ENCODE measurements around the gene SLC2A5.
A peak's percentile ranks its signal among the peaks of the same experiment; 100 is the strongest.
"Not testable (repeated sequence)": the region's sequence is repeated elsewhere in the genome, so short reads cannot be mapped to it uniquely, and the experiment has no call there.

The SLC2A5 gene, protein sequence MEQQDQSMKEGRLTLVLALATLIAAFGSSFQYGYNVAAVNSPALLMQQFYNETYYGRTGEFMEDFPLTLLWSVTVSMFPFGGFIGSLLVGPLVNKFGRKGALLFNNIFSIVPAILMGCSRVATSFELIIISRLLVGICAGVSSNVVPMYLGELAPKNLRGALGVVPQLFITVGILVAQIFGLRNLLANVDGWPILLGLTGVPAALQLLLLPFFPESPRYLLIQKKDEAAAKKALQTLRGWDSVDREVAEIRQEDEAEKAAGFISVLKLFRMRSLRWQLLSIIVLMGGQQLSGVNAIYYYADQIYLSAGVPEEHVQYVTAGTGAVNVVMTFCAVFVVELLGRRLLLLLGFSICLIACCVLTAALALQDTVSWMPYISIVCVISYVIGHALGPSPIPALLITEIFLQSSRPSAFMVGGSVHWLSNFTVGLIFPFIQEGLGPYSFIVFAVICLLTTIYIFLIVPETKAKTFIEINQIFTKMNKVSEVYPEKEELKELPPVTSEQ

DNA sequence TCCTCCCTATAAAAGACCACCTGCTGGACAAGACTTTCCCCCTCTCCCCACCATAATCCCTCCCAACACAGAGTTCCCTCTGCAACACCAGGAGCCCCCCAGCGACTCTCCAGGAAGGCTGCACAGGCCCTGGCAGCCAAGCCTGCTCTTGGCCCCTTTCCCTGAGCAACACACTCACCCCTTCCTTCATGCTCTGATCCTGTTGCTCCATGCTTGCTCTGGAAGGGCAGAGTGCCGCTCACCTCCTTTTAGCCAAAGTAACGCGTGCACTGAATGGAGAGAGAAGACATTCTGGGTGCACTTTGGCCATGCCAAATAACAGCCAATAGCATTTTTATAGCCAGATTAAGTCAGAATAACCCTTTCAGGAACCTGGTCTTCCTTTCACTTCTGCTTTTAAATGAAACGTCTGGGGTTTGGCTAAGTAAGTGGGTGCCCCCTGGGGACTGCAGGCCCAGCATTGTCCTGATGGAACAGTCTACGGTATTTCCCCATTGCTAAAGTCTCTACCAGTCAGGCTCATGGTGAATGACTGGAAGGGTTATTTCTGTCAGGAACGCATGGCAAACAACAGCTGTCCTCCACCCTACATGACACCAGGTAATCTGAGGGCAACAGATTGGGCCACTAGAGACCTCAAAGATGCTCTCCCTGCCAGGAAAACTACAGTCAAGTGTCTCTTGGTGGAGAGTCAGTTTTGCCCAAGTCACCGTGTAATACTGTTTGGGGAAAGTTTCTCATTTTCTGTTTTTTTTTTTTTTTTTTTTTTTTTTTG is at the start of gene SLC2A5:
Gene SLC2A5, minus strand, starts transcription at position 310 of the 775 bp plus-strand sequence. Its CDS starts 99 bp downstream, at position 211.
- peak; percentile 57 for DNase-seq

DNA sequence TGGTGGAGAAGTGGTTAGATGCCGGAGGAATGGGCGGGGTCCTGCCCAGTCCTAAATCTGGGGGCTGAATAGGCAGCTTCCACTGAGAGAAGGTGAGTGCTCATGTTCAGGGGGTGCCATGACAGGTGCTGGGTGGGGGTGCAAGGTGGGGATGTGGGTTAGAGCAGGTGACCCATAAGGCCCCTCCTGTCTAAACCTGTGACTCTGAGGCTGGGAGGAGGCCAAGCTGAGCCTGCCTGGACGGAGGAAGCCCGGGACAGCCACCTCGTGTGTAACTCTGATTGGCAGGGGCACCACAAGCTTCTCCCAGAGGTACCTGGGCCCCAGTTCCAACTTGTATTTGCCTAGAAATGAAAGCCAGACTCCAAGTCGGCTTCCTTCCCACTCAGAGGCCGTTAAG is 48.8 kb upstream of the SLC2A5 start:
- DNase-seq = no peak

DNA sequence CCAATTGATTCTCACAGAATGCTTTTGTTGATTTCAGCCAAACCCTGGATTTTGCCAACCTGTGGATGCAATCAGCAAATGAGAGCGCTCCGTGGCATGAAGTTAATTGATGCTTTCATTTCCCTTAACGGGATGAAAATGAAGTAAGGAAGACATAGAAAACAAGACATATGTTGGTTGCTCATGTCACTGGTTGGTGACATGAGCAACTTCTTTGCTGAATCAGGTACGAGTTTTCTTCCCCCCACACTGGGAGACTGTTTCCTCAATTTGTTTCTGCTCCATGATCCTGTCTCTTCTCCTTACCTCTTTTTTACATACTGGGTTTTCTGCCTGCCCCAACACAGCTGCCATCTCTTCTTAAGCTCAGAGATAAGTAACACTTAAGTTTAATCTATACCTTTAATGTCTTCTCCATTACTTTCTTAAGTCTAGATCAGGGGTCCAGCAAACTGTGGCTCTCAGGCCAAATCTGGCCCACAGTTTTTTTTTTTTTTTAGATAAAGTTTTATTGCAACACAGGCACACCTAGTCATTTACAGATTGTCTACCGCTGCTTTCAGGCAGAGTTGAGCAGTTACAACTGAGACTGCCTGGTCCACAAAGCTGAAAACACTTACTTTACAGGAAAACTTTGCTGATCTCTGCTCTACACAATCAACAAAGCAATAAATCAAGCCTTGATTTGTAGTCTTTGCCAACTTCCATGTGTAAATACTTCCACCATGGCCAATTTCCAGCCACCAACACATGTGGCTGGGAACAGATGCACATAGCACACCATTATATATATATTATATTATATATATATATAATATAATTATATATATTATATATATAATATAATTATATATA is 46.1 kb upstream of the SLC2A5 start:
- no peak for DNase-seq

DNA sequence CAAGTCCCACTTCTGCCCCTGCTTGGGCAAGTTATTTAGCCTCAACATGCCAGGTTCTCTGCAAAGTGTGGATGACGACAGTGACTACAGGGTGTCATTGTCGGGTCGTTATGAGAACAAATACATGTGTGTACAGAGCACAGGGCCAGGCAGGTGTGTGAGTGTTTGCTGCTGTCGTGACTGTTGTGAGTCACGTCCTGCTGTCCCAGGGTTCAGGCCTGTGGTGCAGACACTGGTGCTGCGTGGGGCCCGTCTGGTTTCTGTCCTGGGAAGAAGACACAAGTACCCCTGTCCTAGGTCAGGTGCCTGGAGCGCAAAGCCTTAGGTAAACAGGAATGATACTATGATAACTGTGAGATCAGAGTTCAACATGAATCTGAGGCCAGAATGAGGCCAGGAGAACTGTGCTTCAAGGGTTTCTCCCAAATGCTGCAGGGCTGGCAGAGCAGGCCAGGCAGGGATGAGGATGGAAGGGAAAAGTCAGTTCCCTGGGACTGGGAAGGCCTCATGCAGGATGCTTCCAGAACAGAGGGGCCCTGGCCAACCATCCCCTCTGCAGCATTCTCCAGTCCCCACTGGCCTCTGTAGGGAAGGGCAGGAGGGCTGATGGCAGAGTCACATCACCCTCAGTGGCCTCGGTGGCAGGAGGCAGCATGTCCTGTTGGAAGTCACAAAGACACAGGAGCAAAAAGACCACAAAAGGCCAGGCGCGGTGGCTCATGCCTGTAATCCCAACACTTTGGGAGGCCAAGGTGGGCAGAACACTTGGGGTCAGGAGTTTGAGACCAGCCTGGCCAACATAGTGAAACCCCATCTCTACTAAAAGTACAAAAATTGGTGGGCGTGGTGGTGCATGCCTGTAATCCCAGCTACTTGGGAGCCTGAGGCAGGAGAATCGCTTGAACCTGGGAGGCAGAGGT is 43.8 kb upstream of the SLC2A5 start:
- no peak for DNase-seq

DNA sequence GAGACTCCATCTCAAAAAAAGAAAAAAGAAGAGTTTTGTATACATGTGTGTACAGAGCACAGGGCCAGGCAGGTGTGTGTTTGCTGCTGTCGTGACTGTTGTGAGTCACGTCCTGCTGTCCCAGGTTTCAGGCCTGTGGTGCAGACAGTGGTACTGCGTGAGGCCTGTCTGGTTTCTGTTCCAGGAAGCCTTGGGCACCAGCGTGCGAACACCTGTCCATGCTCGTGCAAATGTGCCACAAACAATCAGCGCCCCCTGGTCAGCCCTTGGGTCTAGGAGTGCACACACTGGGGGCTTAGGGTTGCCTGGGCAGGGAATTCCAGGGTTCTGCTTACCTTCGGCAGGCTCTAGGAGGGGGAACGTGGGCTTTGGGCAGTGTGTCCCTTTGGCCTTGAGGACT is 42.5 kb upstream of the SLC2A5 start:
- DNase-seq = no peak

DNA sequence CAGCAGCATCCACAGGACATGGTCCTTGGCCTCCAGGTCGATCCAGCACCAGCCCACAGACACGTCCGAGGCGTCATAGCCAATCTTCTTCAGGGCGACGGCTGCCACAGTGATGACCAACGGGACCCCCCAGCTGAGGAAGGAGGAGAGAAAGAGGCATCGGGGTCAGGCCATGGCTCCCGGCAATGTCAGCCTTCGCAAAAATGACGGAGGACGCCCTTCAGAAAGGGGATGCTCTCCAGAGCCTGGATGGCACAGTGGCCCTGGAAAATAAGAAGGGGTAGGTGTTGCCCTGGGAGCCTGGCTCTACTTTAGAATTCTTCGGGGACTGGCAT is 41.9 kb upstream of the SLC2A5 start:
- no peak for DNase-seq

DNA sequence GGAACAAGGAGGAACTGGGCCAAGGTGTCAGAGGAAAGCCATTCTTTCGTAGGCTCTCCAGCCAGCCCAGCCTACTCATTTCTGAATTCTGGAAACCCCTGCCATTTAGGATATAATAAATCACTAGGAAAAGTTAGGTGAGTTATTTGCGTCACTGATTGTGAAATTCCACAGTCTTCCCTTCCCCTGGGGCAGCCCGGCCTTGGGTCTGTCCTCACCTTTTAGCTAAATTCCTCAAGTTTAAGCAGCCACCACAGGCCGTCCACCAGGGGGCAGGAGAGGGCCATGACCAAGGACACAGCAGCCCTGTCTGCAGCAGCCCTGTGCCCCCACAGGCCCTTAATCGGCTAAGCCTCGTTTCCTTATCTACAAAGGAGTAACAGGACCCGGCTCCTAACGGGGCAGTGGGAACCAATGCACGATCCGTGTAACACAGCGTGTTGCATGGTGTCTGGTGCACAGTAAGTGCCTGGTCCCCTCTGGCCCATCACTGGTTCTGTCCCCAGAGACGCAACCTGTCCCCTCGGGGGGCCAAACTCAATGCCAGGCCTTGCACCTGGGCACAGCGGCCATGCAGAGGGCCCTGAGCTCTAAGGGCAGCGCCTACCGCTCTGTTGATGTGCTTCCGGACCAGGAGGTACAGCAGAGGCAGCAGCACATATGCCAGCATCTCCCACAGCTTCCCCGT is 41.4 kb upstream of the SLC2A5 start:
- peak; percentile 89 for DNase-seq

DNA sequence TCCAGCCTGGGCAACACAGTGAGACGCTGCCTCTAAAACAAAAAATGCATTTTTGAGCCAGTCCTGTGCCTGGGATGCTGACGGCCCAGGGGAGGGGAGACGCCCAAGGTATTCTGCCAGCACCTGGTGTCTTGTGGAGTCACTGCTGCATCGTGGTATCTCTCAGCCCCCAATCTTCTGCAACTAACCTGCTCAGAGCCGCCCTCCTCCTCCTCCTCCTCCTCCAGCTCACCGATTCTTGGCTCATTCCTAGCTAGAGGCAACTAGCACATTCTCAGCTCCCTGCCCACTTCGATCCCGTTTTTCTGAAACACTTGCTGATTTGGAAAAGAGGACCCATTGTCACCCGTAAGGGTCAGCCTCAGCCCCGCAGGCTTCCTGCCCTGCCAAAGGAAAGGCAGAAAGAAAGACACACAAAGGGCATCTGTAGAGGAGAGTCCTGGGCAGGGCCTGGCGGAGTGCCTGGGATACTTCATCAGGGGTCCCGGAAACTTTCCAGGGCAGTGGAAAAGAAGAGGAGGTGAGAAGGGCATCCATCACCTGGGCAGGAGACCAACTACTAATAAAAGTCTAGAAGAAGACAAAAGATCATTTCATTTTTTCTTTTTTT is 38.7 kb upstream of the SLC2A5 start:
- DNase-seq = no peak

DNA sequence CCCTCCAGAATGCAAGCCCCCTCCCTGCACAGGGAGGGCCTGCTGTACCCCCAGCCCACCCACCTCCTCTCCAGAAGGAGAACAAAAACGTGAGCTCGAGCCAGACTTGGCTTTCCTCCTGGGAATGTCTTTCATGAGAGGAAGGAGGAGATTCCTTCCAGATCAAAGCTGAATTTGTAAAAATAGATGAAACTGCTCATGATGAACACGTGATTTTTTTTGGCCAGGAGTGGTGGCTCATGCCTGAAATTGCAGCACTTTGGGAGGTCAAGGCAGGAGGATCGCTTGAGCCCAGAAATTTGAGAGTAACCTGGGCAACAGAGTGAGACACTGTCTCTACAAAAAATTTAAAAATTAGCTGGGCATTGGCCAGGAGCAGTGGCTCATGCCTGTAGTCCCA is 37.7 kb upstream of the SLC2A5 start:
- no peak for DNase-seq

DNA sequence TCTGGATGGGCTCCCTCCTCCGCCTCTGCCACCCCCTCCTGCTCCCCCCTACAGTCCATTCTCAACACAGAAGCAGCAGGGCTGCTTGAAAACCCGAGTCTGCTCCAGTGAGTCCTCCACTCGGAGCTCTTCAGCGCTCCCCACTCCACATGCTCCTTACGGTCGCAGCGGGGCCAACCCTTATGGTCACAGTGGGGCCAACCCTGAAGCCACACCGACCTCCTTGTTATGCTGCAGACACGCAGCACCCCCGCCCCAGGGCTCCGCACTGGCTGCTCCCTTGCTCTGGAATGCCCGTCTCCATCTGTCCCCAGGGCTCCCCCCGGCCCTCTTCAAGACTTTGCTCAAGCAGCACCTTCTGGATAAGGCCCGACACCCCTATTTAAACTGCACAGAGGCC is 36.9 kb upstream of the SLC2A5 start:
- no peak for DNase-seq

DNA sequence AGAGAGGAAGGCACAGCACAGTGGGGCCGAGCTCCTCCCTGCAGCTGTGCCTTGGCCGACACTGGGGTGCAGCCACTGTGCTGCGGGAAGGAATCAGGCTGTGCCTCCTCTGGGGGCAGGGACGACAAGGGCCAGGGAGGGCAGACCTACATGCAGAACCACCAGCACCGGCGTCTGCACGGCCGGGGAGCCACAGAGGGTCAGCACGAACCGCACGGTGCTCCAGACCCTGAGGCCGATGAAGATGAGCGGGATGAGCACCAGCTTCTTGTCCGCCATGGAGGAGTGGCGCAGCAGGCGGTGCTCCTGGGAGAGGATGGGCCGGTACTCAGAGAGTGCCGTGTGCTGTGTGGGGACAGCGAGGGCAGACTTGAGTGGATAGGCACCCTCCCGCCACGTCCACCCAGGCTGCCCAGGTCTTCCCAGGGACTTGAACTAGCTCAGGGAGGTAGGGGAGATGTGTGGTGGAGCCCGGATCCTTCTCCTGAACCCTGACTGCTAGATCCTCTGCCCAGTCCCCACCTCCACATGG is 36.0 kb upstream of the SLC2A5 start:
- no peak for DNase-seq

DNA sequence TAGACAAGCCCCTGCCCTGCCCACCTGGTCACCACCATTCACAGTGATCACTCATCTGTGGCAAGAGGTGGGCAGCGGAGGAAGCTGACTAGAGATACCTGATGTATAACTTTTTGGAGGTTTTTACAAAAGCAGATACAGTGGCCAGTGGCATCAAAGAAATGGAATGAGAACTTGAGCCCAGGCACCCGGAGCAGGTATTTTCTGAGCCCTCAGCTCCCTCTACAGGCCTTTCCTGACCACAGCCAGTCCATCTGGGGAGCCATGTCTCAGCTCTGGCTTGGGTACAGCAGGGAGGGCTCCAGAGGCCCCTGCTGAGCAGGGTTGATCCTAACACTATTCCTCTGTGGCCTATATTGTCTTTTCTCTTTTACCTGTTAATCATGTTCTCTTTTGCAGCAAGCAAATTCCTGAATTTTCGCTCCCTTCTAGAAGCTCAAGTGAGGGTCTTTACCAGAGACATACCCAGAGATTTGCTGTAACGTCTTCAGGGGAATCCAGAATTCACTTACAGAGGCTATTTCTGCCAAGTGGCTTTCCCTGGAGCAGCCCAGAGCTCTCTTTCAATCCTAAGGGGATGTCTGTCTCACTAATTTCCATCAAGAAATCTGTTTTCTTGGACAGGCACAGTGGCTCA is 32.2 kb upstream of the SLC2A5 start:
- peak; percentile 63 for DNase-seq

DNA sequence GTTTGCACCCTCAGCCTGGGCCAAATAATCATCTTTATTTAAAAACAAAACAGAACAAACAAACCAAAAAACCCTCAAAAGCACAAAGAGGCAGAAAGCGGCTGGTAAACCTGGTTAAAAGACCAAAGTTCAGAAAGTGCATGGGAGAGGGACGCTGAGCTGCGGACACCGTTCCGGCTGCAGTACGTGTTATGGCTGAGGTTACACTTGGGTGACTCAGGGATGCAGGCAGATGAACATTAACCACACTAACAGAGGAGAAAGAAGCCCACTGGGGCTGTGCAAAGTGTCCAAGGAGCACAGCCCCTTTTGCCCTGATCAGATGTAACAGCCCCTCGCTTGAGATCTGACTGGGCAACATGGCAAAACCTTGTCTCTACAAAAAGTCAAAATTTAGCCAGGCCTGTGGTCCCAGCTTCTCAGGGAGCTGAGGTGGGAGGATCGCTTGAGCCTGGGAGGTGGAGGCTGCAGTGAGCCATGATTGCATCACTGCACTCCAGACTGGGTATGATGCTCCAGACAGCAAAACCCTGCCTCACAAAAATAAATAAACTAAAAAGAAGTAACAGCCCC is 31.1 kb upstream of the SLC2A5 start:
- DNase-seq = no peak

DNA sequence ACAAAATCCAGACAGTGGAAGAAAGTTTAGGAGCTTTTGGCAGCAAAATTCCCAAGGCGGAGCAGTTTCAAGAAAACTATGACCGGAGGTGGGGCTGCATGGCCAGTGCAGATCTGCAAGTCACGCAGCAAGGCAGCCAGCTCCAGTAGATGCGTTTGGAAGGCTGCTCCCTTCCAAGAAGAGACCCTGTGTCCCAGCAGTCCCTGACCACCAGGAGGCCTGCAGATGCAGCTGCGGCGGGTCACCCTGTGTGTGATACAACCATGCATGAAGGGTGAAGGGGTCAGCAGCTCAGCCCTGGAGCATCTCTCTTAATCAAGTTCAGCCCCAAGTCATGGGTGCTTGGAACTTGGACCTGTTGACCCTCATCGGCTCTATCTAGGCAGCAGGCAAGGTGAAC is 30.1 kb upstream of the SLC2A5 start:
- DNase-seq = no peak

DNA sequence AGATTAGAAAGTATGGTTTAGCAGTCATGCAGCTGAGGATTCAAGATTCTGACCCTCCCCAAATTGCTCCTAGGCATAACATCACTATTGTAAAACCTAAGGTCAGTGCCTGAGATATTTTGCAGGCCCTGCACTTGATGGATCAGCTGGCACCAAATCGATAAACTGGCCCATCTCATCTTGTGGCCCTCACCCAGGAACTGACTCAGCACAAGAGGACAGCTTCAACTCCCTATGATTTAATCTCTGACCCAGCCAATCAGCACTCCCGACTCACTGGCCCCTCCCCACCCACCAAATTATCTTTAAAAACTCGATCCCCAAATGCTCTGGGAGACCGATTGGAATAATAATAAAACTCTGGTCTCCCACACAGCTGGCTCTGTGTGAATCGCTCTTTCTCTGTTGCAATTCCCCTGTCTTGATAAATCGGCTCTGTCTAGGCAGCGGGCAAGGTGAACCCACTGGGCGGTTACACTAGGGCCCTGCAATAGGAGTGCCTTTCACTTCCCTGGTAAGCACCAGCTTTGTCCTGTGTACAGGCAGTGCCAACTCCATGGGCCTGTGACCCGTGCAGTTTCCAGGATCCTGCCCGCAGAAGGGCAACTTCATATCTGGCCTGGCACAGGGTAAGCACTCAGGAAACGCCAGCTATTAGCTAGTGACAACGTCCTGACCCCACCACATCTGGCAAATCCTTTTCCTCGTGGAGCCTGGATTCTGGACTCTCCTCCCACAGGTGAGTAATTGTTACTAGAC is 28.7 kb upstream of the SLC2A5 start:
- DNase-seq = no peak

DNA sequence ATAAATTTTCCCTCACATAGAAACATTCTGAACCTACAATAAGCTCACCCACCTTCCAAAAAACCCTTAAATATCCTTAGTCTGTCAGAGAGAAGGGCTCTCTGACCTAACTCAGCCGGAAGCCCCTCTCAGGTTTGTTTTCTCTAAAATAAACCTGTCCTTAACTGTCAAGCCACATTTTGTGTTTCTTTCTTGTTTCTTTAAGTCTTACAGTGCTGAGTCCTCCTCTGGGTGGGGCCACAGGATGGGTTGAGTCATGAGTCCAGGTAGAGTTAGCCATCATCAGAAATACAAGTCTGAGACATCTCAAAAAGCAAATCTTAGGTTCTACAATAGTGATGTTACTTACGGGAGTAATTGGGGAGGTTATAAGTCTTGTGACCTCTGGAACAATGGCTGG is 26.4 kb upstream of the SLC2A5 start:
- no peak for DNase-seq

DNA sequence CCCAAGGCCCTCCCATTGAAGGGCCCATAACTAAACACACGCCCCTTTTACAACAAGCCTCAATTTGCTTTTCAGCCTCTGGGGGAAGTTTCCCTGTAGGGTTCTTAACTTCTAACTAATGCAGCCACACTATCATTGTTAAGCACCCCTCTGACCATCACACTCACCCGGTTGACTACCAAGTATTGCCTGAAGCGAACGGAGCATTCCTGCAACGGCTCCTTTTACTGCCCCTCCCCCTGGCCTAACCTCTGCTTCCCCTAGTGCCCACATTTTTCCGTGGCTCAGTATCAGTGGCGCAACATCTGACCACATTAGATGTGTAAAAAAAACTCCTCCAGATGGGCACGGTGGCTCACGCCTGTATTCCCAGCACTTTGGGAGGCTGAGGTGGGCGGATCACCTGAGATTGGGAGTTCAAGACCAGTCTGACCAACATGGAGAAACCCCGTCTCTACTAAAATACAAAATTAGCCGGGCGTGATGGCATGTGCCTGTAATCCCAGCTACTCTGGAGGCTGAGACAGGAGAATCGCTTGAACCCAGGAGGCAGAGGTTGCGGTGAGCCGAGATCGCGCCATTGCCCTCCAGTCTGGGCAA is 24.7 kb upstream of the SLC2A5 start:
- DNase-seq = not testable (repeated sequence)

DNA sequence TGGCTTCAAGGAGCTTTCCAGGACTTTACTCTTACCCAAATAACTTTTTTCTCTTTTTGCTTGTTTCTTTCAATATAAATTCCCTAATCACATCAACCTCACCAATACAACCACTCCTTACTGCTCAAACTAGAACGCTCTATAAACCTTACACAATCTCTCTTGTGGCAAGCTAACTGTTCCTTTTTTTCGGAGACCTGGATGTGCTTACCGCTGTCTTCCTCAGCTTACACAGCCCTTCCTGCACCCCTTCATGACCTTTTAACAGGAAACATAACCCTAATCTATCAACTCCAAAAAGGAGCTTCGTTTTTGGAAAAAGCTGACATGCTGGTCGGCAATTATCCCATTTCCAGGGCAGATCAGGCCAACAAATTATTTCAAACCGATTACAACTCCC is 24.1 kb upstream of the SLC2A5 start:
- DNase-seq = no peak

DNA sequence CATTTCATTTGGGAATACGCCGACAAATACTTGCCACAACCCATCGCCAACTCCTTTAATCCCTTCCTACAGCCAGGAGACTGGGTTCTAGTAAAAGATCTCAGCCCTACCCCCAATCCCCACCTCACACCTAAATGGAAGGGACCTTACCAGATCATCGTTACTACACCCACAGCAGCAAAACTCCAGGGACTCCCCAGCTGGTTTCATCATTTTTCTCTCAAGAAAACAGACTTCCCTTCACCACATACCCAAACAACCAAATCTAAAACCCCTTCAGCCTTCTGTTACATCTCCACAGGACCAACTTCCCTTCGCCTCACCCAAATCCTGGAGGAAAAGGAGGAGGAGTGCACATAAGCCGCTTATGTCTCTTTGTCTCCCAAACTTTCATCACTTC is 23.7 kb upstream of the SLC2A5 start:
- no peak for DNase-seq

Measured in right hindlimb (tissue), 1 donor.